HepG2 (cell line): ENCODE measurements around the gene POLR1C. TPM values are rescaled to one million over a fixed set of nuclear protein-coding genes. Genes with fewer than 3 reads are reported as not detected.

Source experiments
- AGO2 ChIP-seq: fragments of 200-400 bp; formaldehyde crosslinking; optimal IDR thresholded peaks from 2 replicates; pipeline ENCODE3; 2017; ENCODE audit warnings: mild to moderate bottlenecking, low read depth, low read length, moderate library complexity
- AKAP8 ChIP-seq: sonication (generic); formaldehyde crosslinking; IDR thresholded peaks from 2 replicates; pipeline ENCODE4 v1.5.1; 2020; ENCODE audit warnings: mild to moderate bottlenecking, missing genetic modification reagents
- ARHGAP35 ChIP-seq: sonication (generic); formaldehyde crosslinking; IDR thresholded peaks from 2 replicates; pipeline ENCODE4 v1.9.0; 2022; ENCODE audit warnings: mild to moderate bottlenecking, inconsistent platforms, moderate library complexity, missing genetic modification reagents, borderline replicate concordance
- ELF4 ChIP-seq: sonication (generic); formaldehyde crosslinking; IDR thresholded peaks from 2 replicates; pipeline ENCODE4 v1.5.0; 2020; ENCODE audit warnings: missing genetic modification reagents, mild to moderate bottlenecking, moderate library complexity, borderline replicate concordance
- ERF ChIP-seq: IDR thresholded peaks from 2 replicates; pipeline ENCODE4 v1.6.1; 2018; ENCODE audit warnings: missing biosample characterization, missing genetic modification reagents
- FIP1L1 ChIP-seq: fragments of 200-400 bp; formaldehyde crosslinking; IDR thresholded peaks from 2 replicates; pipeline ENCODE4 v1.6.1; 2018; ENCODE audit warnings: low read depth, mild to moderate bottlenecking, low read length, moderate library complexity, borderline replicate concordance; ENCODE audit not compliant: insufficient read depth
- FOXO4 ChIP-seq: sonication (generic); formaldehyde crosslinking; conservative IDR thresholded peaks from 2 replicates; pipeline ENCODE4 v1.8.1; 2023; ENCODE audit warnings: missing genetic modification reagents
- HINFP ChIP-seq: sonication (generic); formaldehyde crosslinking; IDR thresholded peaks from 2 replicates; pipeline ENCODE4 v1.4.0; 2020; ENCODE audit warnings: low read depth, mild to moderate bottlenecking, missing genetic modification reagents
- HOXA3 ChIP-seq: sonication (generic); formaldehyde crosslinking; IDR thresholded peaks from 2 replicates; pipeline ENCODE4 v1.5.0; 2020; ENCODE audit warnings: missing genetic modification reagents
- MATR3 ChIP-seq: sonication (generic); formaldehyde crosslinking; IDR thresholded peaks from 2 replicates; pipeline ENCODE4 v1.4.0; 2020; ENCODE audit warnings: missing genetic modification reagents
- MIXL1 ChIP-seq: IDR thresholded peaks from 2 replicates; pipeline ENCODE4 v1.6.1; 2016
- MXI1 ChIP-seq: IDR thresholded peaks from 3 replicates; pipeline ENCODE4 v1.6.1; 2012; ENCODE audit warnings: low read depth, low read length, inconsistent platforms, borderline replicate concordance
- NRL ChIP-seq: sonication (generic); formaldehyde crosslinking; IDR thresholded peaks from 2 replicates; pipeline ENCODE4 v1.5.0; 2020; ENCODE audit warnings: missing genetic modification reagents, mild to moderate bottlenecking, moderate library complexity, borderline replicate concordance
- SMAD3 ChIP-seq: sonication (generic); formaldehyde crosslinking; IDR thresholded peaks from 2 replicates; pipeline ENCODE4 v1.4.0; 2020; ENCODE audit warnings: missing genetic modification reagents
- SMC3 ChIP-seq: IDR thresholded peaks from 2 replicates; pipeline ENCODE4 v1.6.1; 2011; ENCODE audit warnings: low read length, improper control_type of control experiment
- SRSF9 ChIP-seq: fragments of 200-400 bp; formaldehyde crosslinking; IDR thresholded peaks from 2 replicates; pipeline ENCODE4 v1.6.1; 2018; ENCODE audit warnings: borderline replicate concordance, mild to moderate bottlenecking, low read depth, low read length; ENCODE audit not compliant: insufficient read depth, poor library complexity, severe bottlenecking
- STAT6 ChIP-seq: sonication (generic); formaldehyde crosslinking; IDR thresholded peaks from 2 replicates; pipeline ENCODE4 v1.4.0; 2020; ENCODE audit warnings: missing genetic modification reagents, mild to moderate bottlenecking, borderline replicate concordance
- TBX3 ChIP-seq: fragments of 450-650 bp; IDR thresholded peaks from 2 replicates; pipeline ENCODE4 v1.6.1; 2017; ENCODE audit warnings: antibody characterized with exemption, mild to moderate bottlenecking, inconsistent platforms, borderline replicate concordance
- ZBTB34 ChIP-seq: sonication (generic); formaldehyde crosslinking; IDR thresholded peaks from 2 replicates; pipeline ENCODE4 v1.8.0; 2022; ENCODE audit warnings: mild to moderate bottlenecking, missing genetic modification reagents
- ZNF124 ChIP-seq: sonication (generic); formaldehyde crosslinking; IDR thresholded peaks from 2 replicates; pipeline ENCODE4 v1.4.0; 2020; ENCODE audit warnings: missing genetic modification reagents
- ZNF17 ChIP-seq: sonication (generic); formaldehyde crosslinking; IDR thresholded peaks from 2 replicates; pipeline ENCODE4 v1.5.0; 2020; ENCODE audit warnings: mild to moderate bottlenecking, missing genetic modification reagents
- ZNF83 ChIP-seq: sonication (generic); formaldehyde crosslinking; IDR thresholded peaks from 2 replicates; pipeline ENCODE4 v1.4.0; 2020; ENCODE audit warnings: missing genetic modification reagents, mild to moderate bottlenecking, borderline replicate concordance
- polyA plus RNA-seq, 8 experiments: library from polyadenylated mRNA; depleted of rRNA in 3 of 8; stranded (reverse) in 7 of 8; unstranded in 1 of 8; fragments of >200 nt; fragmentation: Illumina TruSeq in 4 of 8; extraction: Trizol in 4 of 8; gene quantifications; 2 replicates each; pipeline versions ENCODE4 v1.2.1 to v1.2.3, GENCODE V29; 2011 to 2016; ENCODE audit warnings: low read depth in 4 of 8, missing spikeins in 1 of 8, mixed read lengths in 1 of 8; ENCODE audit not compliant: insufficient read depth in 1 of 8
- total RNA-seq, 5 experiments: library from RNA; depleted of rRNA; stranded (reverse); fragments of >200 nt; fragmentation: Illumina TruSeq; extraction: Trizol; gene quantifications; 2 replicates each; pipeline ENCODE4 v1.2.3, GENCODE V29; 2016; ENCODE audit warnings: low read depth in 1 of 5

The POLR1C gene
- total and polyA plus RNA-seq, 2 of the 13 experiments (the other 11 are each of a cell fraction or from before 2014, with no cell fraction given): 62.6 to 72.2 TPM

GRCh38 chr6:43506667-43507471, 10.0 kb upstream of the POLR1C start (continued):
- TF ChIP-seq HINFP (CRISPR knock-in tag) (no peak), ARHGAP35 (0 out of 2 replicates have a peak, but pooled peaks have one; percentile 18), ZBTB34 (CRISPR knock-in tag) (no peak), ELF4 (CRISPR knock-in tag) (no peak), HOXA3 (peak; percentile 41; the same call in 1 of the 2 replicates), NRL (CRISPR knock-in tag) (0 out of 2 replicates have a peak, but pooled peaks have one; percentile 38), ZNF17 (CRISPR knock-in tag) (no peak), FOXO4 (CRISPR knock-in tag) (0 out of 2 replicates have a peak, but pooled peaks have one; percentile 61), AGO2 (peak; percentile 68), ERF (CRISPR knock-in tag) (peak; percentile 42; the same call in 1 of the 2 replicates), FIP1L1 (0 out of 2 replicates have a peak, but pooled peaks have one; percentile 56), SMAD3 (CRISPR knock-in tag) (peak; percentile 68; the same call in 1 of the 2 replicates), ZNF124 (no peak), ZNF83 (CRISPR knock-in tag) (no peak), SMC3 (peak; percentile 88), STAT6 (0 out of 2 replicates have a peak, but pooled peaks have one; percentile 53), SRSF9 (no peak), MATR3 (no peak), MIXL1 (CRISPR knock-in tag) (0 out of 2 replicates have a peak, but pooled peaks have one; percentile 39), AKAP8 (peak; percentile 25; the same call in 1 of the 2 replicates), MXI1 (0 out of 3 replicates have a peak, but pooled peaks have one; percentile 34), TBX3 (no peak)
